Esophagus muscularis mucosa (tissue), 3 donors: ENCODE data around the gene GAS2.

Source experiments
- CTCF ChIP-seq, 3 experiments: fragments of 200-600 bp in 2 of 3; fragments of 450-650 bp in 1 of 3; sonication (generic) in 2 of 3; IDR thresholded peaks; one replicate each; pipeline ENCODE4 v1.5.1; 2017 to 2019; ENCODE audit warnings: antibody characterized with exemption in 3 of 3, mild to moderate bottlenecking in 2 of 3, moderate library complexity in 1 of 3
- POLR2AphosphoS5 ChIP-seq, 2 donors: sonication (generic); formaldehyde crosslinking; IDR thresholded peaks; one replicate each; pipeline ENCODE4 v1.6.1; 2017; ENCODE audit warnings: antibody characterized with exemption in 2 of 2

DNA sequence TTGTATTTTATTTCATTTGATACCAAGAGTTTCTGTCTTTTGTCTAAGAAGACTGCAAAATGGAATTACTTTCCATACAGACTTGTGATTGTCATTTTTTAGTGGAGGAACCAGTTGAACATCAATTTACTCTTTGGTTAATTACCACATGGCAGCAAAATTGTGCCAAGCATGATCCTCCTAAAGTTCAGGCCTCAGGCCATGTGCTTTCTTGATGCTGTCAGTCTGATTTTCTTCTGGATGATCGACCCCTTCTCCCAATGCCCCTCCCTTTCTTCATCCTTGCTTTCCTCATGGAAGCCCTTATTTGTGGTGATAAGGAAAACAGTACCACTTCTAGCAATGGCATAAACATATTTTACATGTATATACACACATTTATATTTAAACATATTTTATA is 87.0 kb downstream of the GAS2 start:
- TF ChIP-seq CTCF (IDR thresholded peaks at IDR 0.05) (no peak), POLR2AphosphoS5 (IDR thresholded peaks at IDR 0.05) (no peak)
